Esophagus squamous epithelium (tissue), 4 donors: Measurements from ENCODE around the gene CAMK2G.

Experiments used
- POLR2A ChIP-seq, 4 donors: fragments of 450-650 bp; IDR thresholded peaks; one replicate each; pipeline ENCODE4 v1.6.1; 2017; ENCODE audit warnings: antibody characterized with exemption in 4 of 4, mild to moderate bottlenecking in 4 of 4, moderate library complexity in 3 of 4
- TF ChIP-seq, protein P1 (sequence below), 6 experiments: fragments of 450-650 bp in 4 of 6; fragments of 200-600 bp in 2 of 6; sonication (generic) in 2 of 6; IDR thresholded peaks; one replicate each; pipeline ENCODE4 v1.5.1; 2016 to 2019; ENCODE audit warnings: antibody characterized with exemption in 6 of 6, mild to moderate bottlenecking in 4 of 6, moderate library complexity in 4 of 6

DNA sequence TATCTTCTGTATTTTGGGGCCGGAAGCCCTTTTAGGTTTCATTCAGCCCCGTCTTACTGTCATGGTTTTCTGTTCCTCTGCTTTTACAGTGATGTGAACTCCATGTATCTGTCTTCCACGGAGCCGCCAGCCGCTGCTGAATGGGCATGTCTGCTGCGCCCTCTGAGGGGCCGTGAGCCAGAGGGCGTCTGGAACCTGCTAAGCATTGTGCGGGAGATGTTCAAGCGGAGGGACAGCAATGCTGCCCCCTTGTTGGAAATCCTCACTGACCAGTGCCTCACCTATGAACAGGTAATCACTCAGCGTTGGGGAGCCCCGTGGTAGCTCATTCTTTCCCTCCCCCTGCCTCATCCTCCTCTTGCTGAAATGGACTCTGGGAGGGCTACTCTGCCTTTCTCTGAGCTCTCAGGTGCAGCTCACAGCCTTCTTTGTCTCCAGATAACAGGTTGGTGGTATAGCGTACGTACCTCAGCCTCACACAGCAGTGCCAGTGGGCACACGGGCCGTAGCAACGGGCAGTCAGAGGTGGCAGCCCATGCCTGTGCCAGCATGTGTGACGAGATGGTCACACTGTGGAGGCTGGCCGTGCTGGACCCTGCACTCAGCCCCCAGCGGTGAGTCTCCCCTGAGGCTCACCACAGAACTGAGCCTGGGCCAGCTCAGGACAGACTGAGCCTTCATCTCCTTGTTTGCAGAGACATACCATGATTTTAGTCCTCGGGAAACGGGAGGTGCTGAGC, 83.3 kb downstream of the CAMK2G start:
- TF ChIP-seq, protein P1, sequence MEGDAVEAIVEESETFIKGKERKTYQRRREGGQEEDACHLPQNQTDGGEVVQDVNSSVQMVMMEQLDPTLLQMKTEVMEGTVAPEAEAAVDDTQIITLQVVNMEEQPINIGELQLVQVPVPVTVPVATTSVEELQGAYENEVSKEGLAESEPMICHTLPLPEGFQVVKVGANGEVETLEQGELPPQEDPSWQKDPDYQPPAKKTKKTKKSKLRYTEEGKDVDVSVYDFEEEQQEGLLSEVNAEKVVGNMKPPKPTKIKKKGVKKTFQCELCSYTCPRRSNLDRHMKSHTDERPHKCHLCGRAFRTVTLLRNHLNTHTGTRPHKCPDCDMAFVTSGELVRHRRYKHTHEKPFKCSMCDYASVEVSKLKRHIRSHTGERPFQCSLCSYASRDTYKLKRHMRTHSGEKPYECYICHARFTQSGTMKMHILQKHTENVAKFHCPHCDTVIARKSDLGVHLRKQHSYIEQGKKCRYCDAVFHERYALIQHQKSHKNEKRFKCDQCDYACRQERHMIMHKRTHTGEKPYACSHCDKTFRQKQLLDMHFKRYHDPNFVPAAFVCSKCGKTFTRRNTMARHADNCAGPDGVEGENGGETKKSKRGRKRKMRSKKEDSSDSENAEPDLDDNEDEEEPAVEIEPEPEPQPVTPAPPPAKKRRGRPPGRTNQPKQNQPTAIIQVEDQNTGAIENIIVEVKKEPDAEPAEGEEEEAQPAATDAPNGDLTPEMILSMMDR (IDR thresholded peaks at IDR 0.05), result no peak
- TF ChIP-seq POLR2A (IDR thresholded peaks at IDR 0.05), result no peak
